MM.1S (cell line): ENCODE results near the gene RGSL1.

ENCODE experiments used
- DNase-seq: peaks from one replicate; pipeline ENCODE4 v3.0.0-alpha.2; 2015
- H2AFZ ChIP-seq: fragments of 300-600 bp; sonication (generic); 2 replicates; pipeline ENCODE4 v1.6.0; 2016; ENCODE audit warnings: antibody characterized with exemption, low read length
- H3F3A ChIP-seq: fragments of 300-600 bp; sonication (generic); 2 replicates; pipeline ENCODE4 v1.6.1; 2016; ENCODE audit warnings: mild to moderate bottlenecking, antibody characterized with exemption, low read length, moderate library complexity, mixed read lengths; ENCODE audit not compliant: insufficient read depth
- H3K27ac ChIP-seq: fragments of 300-600 bp; sonication (generic); 2 replicates; pipeline ENCODE4 v1.5.1; 2016; ENCODE audit warnings: mild to moderate bottlenecking, low read length
- H3K27me3 ChIP-seq: fragments of 300-600 bp; sonication (generic); replicated peaks from 2 replicates; pipeline ENCODE4 v1.6.0; 2016; ENCODE audit warnings: low read length; ENCODE audit not compliant: insufficient read depth
- H3K36me3 ChIP-seq: fragments of 300-600 bp; sonication (generic); replicated peaks from 2 replicates; pipeline ENCODE4 v1.6.1; 2016; ENCODE audit warnings: mild to moderate bottlenecking, low read length, mixed read lengths; ENCODE audit not compliant: insufficient read depth
- H3K4me1 ChIP-seq: fragments of 300-600 bp; sonication (generic); 2 replicates; pipeline ENCODE4 v1.6.1; 2016; ENCODE audit warnings: low read length, mixed read lengths
- H3K4me2 ChIP-seq: fragments of 300-600 bp; sonication (generic); 2 replicates; pipeline ENCODE4 v1.6.0; 2016; ENCODE audit warnings: low read depth, low read length
- H3K4me3 ChIP-seq: fragments of 300-600 bp; sonication (generic); 2 replicates; pipeline ENCODE4 v1.5.1; 2016; ENCODE audit warnings: low read length, mixed read lengths
- H3K79me2 ChIP-seq: fragments of 300-600 bp; sonication (generic); 2 replicates; pipeline ENCODE4 v1.6.1; 2016; ENCODE audit warnings: mixed run types, low read length, mixed read lengths
- H3K9ac ChIP-seq: fragments of 300-600 bp; sonication (generic); 2 replicates; pipeline ENCODE4 v1.6.1; 2016; ENCODE audit warnings: low read length, mixed read lengths
- H3K9me2 ChIP-seq: fragments of 300-600 bp; sonication (generic); replicated peaks from 2 replicates; pipeline ENCODE4 v1.6.1; 2016; ENCODE audit warnings: mild to moderate bottlenecking, low read length, mixed read lengths; ENCODE audit not compliant: insufficient read depth
- H3K9me3 ChIP-seq: fragments of 300-600 bp; sonication (generic); replicated peaks from 2 replicates; pipeline ENCODE4 v1.6.1; 2016; ENCODE audit warnings: mild to moderate bottlenecking, low read length, mixed read lengths; ENCODE audit not compliant: insufficient read depth
- H4K20me1 ChIP-seq: fragments of 300-600 bp; sonication (generic); 2 replicates; pipeline ENCODE4 v1.6.1; 2016; ENCODE audit warnings: mild to moderate bottlenecking, low read length, moderate library complexity, mixed read lengths; ENCODE audit not compliant: insufficient read depth
- CTCF ChIP-seq: fragments of 300-600 bp; sonication (generic); IDR thresholded peaks from 2 replicates; pipeline ENCODE4 v1.5.1; 2016; ENCODE audit warnings: antibody characterized with exemption, low read length, mixed read lengths
- EZH2 ChIP-seq: fragments of 300-600 bp; sonication (generic); optimal IDR thresholded peaks from 2 replicates; pipeline ENCODE3; 2017; ENCODE audit warnings: low read depth, mild to moderate bottlenecking, antibody characterized with exemption, low read length, mixed read lengths
- EZH2phosphoT487 ChIP-seq: fragments of 300-600 bp; sonication (generic); IDR thresholded peaks from 2 replicates; pipeline ENCODE4 v1.6.1; 2018; ENCODE audit warnings: antibody characterized with exemption, low read length

The RGSL1 gene

GRCh38 chr1:182413969-182414368 lies 36.0 kb upstream of the RGSL1 start:
- Histone ChIP-seq H3K27me3 (no peaks in the 10 kb centered on the region), H3K4me2 (no peak overlapping the region), H4K20me1 (no peaks in the 10 kb centered on the region), H3K4me1 (no peaks in the 10 kb centered on the region), H3K9me3 (no peaks in the 10 kb centered on the region), H3K27ac (no peak overlapping the region), H3K4me3 (no peak overlapping the region), H3K79me2 (no peaks in the 10 kb centered on the region), H3K9me2 (no peaks in the 10 kb centered on the region), H3K9ac (no peak overlapping the region), H2AFZ (no peak overlapping the region), H3K36me3 (no peaks in the 10 kb centered on the region), H3F3A (no peaks in the 10 kb centered on the region)
- TF ChIP-seq CTCF, result no peak
- TF ChIP-seq EZH2phosphoT487, result no peak
- DNase-seq, result no peak

- no peaks in the 10 kb centered on the region for H3K9me3 ChIP-seq
- no peaks in the 10 kb centered on the region for H3K79me2 ChIP-seq
- no peaks in the 10 kb centered on the region for H3K4me1 ChIP-seq
- H3K36me3 ChIP-seq, result no peaks in the 10 kb centered on the region
- H3K27ac ChIP-seq, result no peak overlapping the region
- DNase-seq, result no peak
- H3K9ac ChIP-seq, result no peak overlapping the region
- H3K4me3 ChIP-seq, result no peak overlapping the region
- no peaks in the 10 kb centered on the region for H4K20me1 ChIP-seq
- H3F3A ChIP-seq, result no peaks in the 10 kb centered on the region
- no peaks in the 10 kb centered on the region for H3K9me2 ChIP-seq
- no peaks in the 10 kb centered on the region for H3K27me3 ChIP-seq
- no peak overlapping the region for H3K4me2 ChIP-seq
- TF ChIP-seq EZH2phosphoT487, result no peak
- no peak for TF ChIP-seq CTCF
- H2AFZ ChIP-seq, result no peak overlapping the region
These were observed 34.2 kb upstream of the RGSL1 start for GRCh38 chr1:182415789-182416188.

- no peaks in the 10 kb centered on the region for H4K20me1 ChIP-seq
- H3K4me3 ChIP-seq, result no peak overlapping the region
- no peak overlapping the region for H3K4me2 ChIP-seq
- no peaks in the 10 kb centered on the region for H3K36me3 ChIP-seq
- H3K27ac ChIP-seq, result peak overlapping the region; percentile 26; the same call in 1 of the 2 replicates
- 0 out of 2 replicates have a peak, but pooled peaks cover 5% of the 10 kb centered on the region for H3F3A ChIP-seq
- H3K4me1 ChIP-seq, result peaks cover 20% of the 10 kb centered on the region
- no peaks in the 10 kb centered on the region for H3K9me2 ChIP-seq
- DNase-seq, result peak; percentile 46
- no peaks in the 10 kb centered on the region for H3K27me3 ChIP-seq
- H3K9me3 ChIP-seq, result no peaks in the 10 kb centered on the region
- no peak overlapping the region for H2AFZ ChIP-seq
- TF ChIP-seq EZH2phosphoT487 (no peak), CTCF (no peak), EZH2 (no peak)
- no peak overlapping the region for H3K9ac ChIP-seq
- H3K79me2 ChIP-seq, result no peaks in the 10 kb centered on the region
These were observed 23.2 kb upstream of the RGSL1 start for GRCh38 chr1:182426442-182427430.
